DND-41 (cell line): ENCODE results near the gene ANKS1B.

Experiments used
- ATAC-seq: fragments of 200-7000 bp; cut with Tn5 transposase; 3 replicates; pipeline ENCODE4 v1.9.1; 2021; ENCODE audit warnings: low read depth; ENCODE audit not compliant: insufficient read depth
- DNase-seq: peaks from one replicate; pipeline ENCODE4 v3.0.0-alpha.2; 2020
- H2AFZ ChIP-seq: 2 replicates; pipeline ENCODE4 v1.6.0; 2012; ENCODE audit warnings: low read depth, low read length
- H3K27ac ChIP-seq: 2 replicates; pipeline ENCODE4 v1.5.1; 2012; ENCODE audit warnings: low read length, inconsistent platforms
- H3K27me3 ChIP-seq: fragments of 200-600 bp; sonication (generic); 2 replicates; pipeline ENCODE4 v1.6.0; 2012; ENCODE audit warnings: low read length, mild to moderate bottlenecking, inconsistent platforms; ENCODE audit not compliant: insufficient read depth, poor library complexity
- H3K36me3 ChIP-seq: 2 replicates; pipeline ENCODE4 v1.5.1; 2012; ENCODE audit warnings: low read length, inconsistent platforms; ENCODE audit not compliant: insufficient read depth
- H3K4me1 ChIP-seq: 2 replicates; pipeline ENCODE4 v1.5.1; 2012; ENCODE audit warnings: mild to moderate bottlenecking, low read length; ENCODE audit not compliant: insufficient read depth
- H3K4me2 ChIP-seq: 2 replicates; pipeline ENCODE4 v1.6.0; 2012; ENCODE audit warnings: mild to moderate bottlenecking, moderate library complexity, low read length, inconsistent platforms; ENCODE audit not compliant: insufficient read depth
- H3K4me3 ChIP-seq, 2 experiments: fragments of 200-600 bp in 1 of 2; shearing (Covaris generic) in 1 of 2; 2 replicates each; pipeline ENCODE4 v1.5.1; 2012 to 2016; ENCODE audit warnings: inconsistent platforms in 2 of 2, low read length in 2 of 2, mild to moderate bottlenecking in 2 of 2, low read depth in 1 of 2, moderate library complexity in 1 of 2
- H3K79me2 ChIP-seq: 2 replicates; pipeline ENCODE4 v1.6.0; 2012; ENCODE audit warnings: low read length, inconsistent platforms; ENCODE audit not compliant: insufficient read depth
- H3K9ac ChIP-seq: 2 replicates; pipeline ENCODE4 v1.6.0; 2012; ENCODE audit warnings: low read depth, mild to moderate bottlenecking, inconsistent platforms, low read length, moderate library complexity
- H3K9me3 ChIP-seq: 2 replicates; pipeline ENCODE4 v1.5.1; 2012; ENCODE audit warnings: low read length, moderate library complexity, mild to moderate bottlenecking, inconsistent platforms; ENCODE audit not compliant: insufficient read depth, severe bottlenecking
- H4K20me1 ChIP-seq: 2 replicates; pipeline ENCODE4 v1.6.0; 2012; ENCODE audit warnings: low read length; ENCODE audit not compliant: insufficient read depth
- CTCF ChIP-seq: IDR thresholded peaks from 2 replicates; pipeline ENCODE4 v1.5.1; 2012; ENCODE audit warnings: borderline replicate concordance, low read length, moderate library complexity, mild to moderate bottlenecking; ENCODE audit not compliant: poor library complexity, severe bottlenecking; ENCODE audit errors: extremely low read depth
- EZH2 ChIP-seq: IDR thresholded peaks from 3 replicates; pipeline ENCODE4 v1.6.1; 2012; ENCODE audit warnings: borderline replicate concordance, low read depth, mild to moderate bottlenecking, moderate library complexity, low read length, inconsistent platforms; ENCODE audit not compliant: severe bottlenecking

The ANKS1B gene

GRCh38 chr12:98974767-98975381 lies 1009.9 kb downstream of the ANKS1B start:
- no peaks in the 10 kb centered on the region for H4K20me1 ChIP-seq
- no peak for DNase-seq
- H3K4me1 ChIP-seq = no peaks in the 10 kb centered on the region
- no peak overlapping the region for H3K27ac ChIP-seq
- H3K9ac ChIP-seq = no peak overlapping the region
- ATAC-seq = no peak
- H3K9me3 ChIP-seq = no peaks in the 10 kb centered on the region
- TF ChIP-seq CTCF = no peak
- no peak for TF ChIP-seq EZH2
- H3K4me3 ChIP-seq = no peak overlapping the region
- H3K79me2 ChIP-seq = no peaks in the 10 kb centered on the region
- no peak overlapping the region for H3K4me2 ChIP-seq
- no peak overlapping the region for H2AFZ ChIP-seq
- H3K27me3 ChIP-seq = peaks cover 10% of the 10 kb centered on the region
- no peaks in the 10 kb centered on the region for H3K36me3 ChIP-seq

DNA sequence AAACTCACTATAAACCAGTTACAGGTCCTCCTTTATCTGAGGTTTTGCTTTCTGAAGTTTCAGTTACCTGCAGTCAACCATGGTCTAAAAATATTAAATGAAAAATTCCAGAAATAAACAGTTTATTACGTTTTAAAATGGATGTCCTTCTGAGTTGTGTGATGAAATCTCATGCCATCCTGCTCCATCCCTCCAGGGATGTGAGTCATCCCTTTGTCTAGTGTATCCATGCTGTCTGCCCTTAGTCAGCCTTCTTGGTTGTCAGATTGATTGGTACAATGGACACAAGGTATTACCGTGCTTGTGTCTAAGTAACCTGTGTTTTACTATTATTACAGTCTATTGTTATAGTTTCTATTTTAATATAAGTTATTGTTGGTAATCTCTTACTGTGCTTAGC lies 1011.3 kb downstream of the ANKS1B start:
- no peak for TF ChIP-seq EZH2
- TF ChIP-seq CTCF = no peak
- H3K9me3 ChIP-seq = no peaks in the 10 kb centered on the region
- no peaks in the 10 kb centered on the region for H3K79me2 ChIP-seq
- no peak overlapping the region for H2AFZ ChIP-seq
- H3K9ac ChIP-seq = no peak overlapping the region
- no peak for DNase-seq
- H3K4me1 ChIP-seq = no peaks in the 10 kb centered on the region
- no peak overlapping the region for H3K4me3 ChIP-seq
- no peaks in the 10 kb centered on the region for H4K20me1 ChIP-seq
- H3K27ac ChIP-seq = no peak overlapping the region
- H3K4me2 ChIP-seq = no peak overlapping the region
- no peaks in the 10 kb centered on the region for H3K36me3 ChIP-seq
- ATAC-seq = no peak
- peaks cover 14% of the 10 kb centered on the region for H3K27me3 ChIP-seq

GRCh38 chr12:98970950-98971349 lies 1013.8 kb downstream of the ANKS1B start:
- Histone ChIP-seq H3K9ac (no peak overlapping the region), H3K4me1 (no peaks in the 10 kb centered on the region), H3K4me2 (no peak overlapping the region), H4K20me1 (no peaks in the 10 kb centered on the region), H3K27ac (no peak overlapping the region), H2AFZ (no peak overlapping the region), H3K79me2 (no peaks in the 10 kb centered on the region), H3K36me3 (no peaks in the 10 kb centered on the region), H3K9me3 (no peaks in the 10 kb centered on the region), H3K4me3 (no peak overlapping the region), H3K27me3 (peaks cover 11% of the 10 kb centered on the region)
- DNase-seq (no peak), ATAC-seq (no peak)
- TF ChIP-seq EZH2 (no peak), CTCF (no peak)

- no peaks in the 10 kb centered on the region for H3K36me3 ChIP-seq
- H3K9me3 ChIP-seq = no peaks in the 10 kb centered on the region
- no peak for DNase-seq
- H3K4me3 ChIP-seq = no peak overlapping the region
- H3K4me1 ChIP-seq = no peaks in the 10 kb centered on the region
- H3K27ac ChIP-seq = no peak overlapping the region
- no peak overlapping the region for H3K4me2 ChIP-seq
- no peak overlapping the region for H3K9ac ChIP-seq
- no peak overlapping the region for H2AFZ ChIP-seq
- no peaks in the 10 kb centered on the region for H3K79me2 ChIP-seq
- TF ChIP-seq EZH2 (no peak), CTCF (no peak)
- no peaks in the 10 kb centered on the region for H4K20me1 ChIP-seq
- H3K27me3 ChIP-seq = peaks cover 7% of the 10 kb centered on the region
- no peak for ATAC-seq
Observed at GRCh38 chr12:98970210-98970609, 1014.5 kb downstream of the ANKS1B start.
